AG04449 (cell line): ENCODE measurements around the gene PAK2.

Source experiments
- CTCF ChIA-PET: fragments of 350-600 bp; formaldehyde crosslinking; extraction: SDS; loops from one replicate; lab custom pipeline; 2021; ENCODE audit warnings: antibody characterized with exemption; lab: Yijun Ruan, JAX
- POLR2A ChIA-PET: fragments of 400-600, 350-600 bp; formaldehyde crosslinking; extraction: SDS; loops from one replicate; lab custom pipeline; 2020; ENCODE audit warnings: antibody characterized with exemption, inconsistent platforms; lab: Yijun Ruan, JAX
- DNase-seq: peaks from one replicate; pipeline ENCODE4 v3.0.0-alpha.2; 2010; ENCODE audit warnings: low read depth, low spot score
- H3K4me3 ChIP-seq: 2 replicates; pipeline ENCODE4 v1.5.1; 2011; ENCODE audit warnings: low read depth, mild to moderate bottlenecking, control low read depth, low read length
- TF ChIP-seq, protein P1 (sequence below): IDR thresholded peaks from one replicate; pipeline ENCODE4 v1.5.1; 2011; ENCODE audit warnings: mild to moderate bottlenecking, moderate library complexity, low read length, control low read depth, inconsistent platforms; ENCODE audit not compliant: insufficient read depth; ENCODE audit errors: missing control alignments

Gene PAK2

GRCh38 chr3:196774191-196774820, 34.6 kb downstream of the PAK2 start:
- TF ChIP-seq, protein P1, sequence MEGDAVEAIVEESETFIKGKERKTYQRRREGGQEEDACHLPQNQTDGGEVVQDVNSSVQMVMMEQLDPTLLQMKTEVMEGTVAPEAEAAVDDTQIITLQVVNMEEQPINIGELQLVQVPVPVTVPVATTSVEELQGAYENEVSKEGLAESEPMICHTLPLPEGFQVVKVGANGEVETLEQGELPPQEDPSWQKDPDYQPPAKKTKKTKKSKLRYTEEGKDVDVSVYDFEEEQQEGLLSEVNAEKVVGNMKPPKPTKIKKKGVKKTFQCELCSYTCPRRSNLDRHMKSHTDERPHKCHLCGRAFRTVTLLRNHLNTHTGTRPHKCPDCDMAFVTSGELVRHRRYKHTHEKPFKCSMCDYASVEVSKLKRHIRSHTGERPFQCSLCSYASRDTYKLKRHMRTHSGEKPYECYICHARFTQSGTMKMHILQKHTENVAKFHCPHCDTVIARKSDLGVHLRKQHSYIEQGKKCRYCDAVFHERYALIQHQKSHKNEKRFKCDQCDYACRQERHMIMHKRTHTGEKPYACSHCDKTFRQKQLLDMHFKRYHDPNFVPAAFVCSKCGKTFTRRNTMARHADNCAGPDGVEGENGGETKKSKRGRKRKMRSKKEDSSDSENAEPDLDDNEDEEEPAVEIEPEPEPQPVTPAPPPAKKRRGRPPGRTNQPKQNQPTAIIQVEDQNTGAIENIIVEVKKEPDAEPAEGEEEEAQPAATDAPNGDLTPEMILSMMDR = no peak

GRCh38 chr3:196774848-196775422, 35.3 kb downstream of the PAK2 start:
- TF ChIP-seq, protein P1 = no peak
- no peak overlapping the region for H3K4me3 ChIP-seq
- CTCF ChIA-PET = no interaction called here
- DNase-seq = no peak
- POLR2A ChIA-PET = no interaction called here

More at GRCh38 chr3:196774191-196774820, 34.6 kb downstream of the PAK2 start:
- H3K4me3 ChIP-seq = no peak overlapping the region
- no peak for DNase-seq
- CTCF ChIA-PET = no interaction called here
- POLR2A ChIA-PET = no interaction called here

- H3K4me3 ChIP-seq = no peak overlapping the region
- TF ChIP-seq, protein P1 = no peak
- no peak for DNase-seq
- ChIA-PET CTCF (no interaction called here), POLR2A (no interaction called here)
Observed at GRCh38 chr3:196775938-196776337, 36.3 kb downstream of the PAK2 start.

DNA sequence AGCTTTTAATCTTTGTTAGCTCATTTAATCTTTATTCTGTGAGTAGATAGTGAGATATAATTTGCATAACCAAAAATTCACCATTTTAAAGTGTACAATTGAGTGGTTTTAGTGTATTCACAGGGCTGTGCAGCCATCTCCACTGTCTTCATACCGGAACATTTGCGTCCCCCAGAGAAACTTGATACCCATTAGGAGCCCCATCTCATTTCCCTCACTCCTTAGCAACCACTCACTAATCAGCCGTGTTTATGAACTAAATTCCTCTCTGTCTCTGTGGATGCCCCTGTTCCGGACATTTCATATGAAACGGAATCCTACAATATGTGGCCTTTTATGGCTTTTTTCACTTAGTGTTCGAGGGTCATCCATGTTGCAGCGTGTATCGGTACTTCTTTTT, 38.2 kb downstream of the PAK2 start:
- H3K4me3 ChIP-seq = no peak overlapping the region
- TF ChIP-seq, protein P1 = no peak
- CTCF ChIA-PET = interaction anchor here (1.4 kb wide), 1 partner anchor 38 kb away, joined by 3 read pairs; no protein-coding TSS in a partner anchor
- POLR2A ChIA-PET = no interaction called here
- DNase-seq = no peak

DNA sequence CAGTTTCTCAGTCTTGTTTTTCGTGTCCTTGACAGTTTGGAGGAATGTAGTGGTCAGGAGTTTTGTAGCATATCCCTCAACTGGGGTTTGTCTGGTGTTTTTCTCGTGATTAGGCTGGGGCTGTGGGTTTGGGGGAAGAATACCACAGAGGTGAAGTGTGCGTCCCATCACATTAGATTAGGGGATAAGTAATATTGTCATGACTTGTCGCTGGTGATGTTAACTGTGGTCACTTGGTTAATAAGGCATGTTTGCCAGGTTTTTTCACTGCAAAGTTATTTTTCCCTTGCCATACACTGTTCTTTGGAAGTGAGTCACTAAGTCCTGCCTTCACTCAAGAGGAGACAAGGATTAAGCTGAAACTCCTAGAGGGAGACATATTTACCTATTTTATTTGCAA, 39.1 kb downstream of the PAK2 start:
- ChIA-PET POLR2A (no interaction called here), CTCF (interaction anchor here (1.0 kb wide), 1 partner anchor 9 kb away, joined by 3 read pairs; no protein-coding TSS in a partner anchor)
- H3K4me3 ChIP-seq = no peak overlapping the region
- peak; percentile 65 for DNase-seq
- TF ChIP-seq, protein P1 = no peak

- TF ChIP-seq, protein P1 = no peak
- H3K4me3 ChIP-seq = no peak overlapping the region
- ChIA-PET CTCF (no interaction called here), POLR2A (no interaction called here)
- no peak for DNase-seq
Observed at GRCh38 chr3:196782511-196782910, 42.9 kb downstream of the PAK2 start.
